ENCODE measurements around the gene COX6B1.

Gene COX6B1

GRCh38 chr19:35637165-35637564 is 11.0 kb upstream of the COX6B1 start:
- no peaks in the 10 kb centered on the region for H3K27me3 ChIP-seq (ENCODE audit: insufficient read depth, poor library complexity, severe bottlenecking)
- no peak overlapping the region for H3K27ac ChIP-seq (replicated peaks)
- no peak overlapping the region for H3K4me3 ChIP-seq (replicated peaks; ENCODE audit: insufficient read depth, low read length)
- TF ChIP-seq, protein P1, sequence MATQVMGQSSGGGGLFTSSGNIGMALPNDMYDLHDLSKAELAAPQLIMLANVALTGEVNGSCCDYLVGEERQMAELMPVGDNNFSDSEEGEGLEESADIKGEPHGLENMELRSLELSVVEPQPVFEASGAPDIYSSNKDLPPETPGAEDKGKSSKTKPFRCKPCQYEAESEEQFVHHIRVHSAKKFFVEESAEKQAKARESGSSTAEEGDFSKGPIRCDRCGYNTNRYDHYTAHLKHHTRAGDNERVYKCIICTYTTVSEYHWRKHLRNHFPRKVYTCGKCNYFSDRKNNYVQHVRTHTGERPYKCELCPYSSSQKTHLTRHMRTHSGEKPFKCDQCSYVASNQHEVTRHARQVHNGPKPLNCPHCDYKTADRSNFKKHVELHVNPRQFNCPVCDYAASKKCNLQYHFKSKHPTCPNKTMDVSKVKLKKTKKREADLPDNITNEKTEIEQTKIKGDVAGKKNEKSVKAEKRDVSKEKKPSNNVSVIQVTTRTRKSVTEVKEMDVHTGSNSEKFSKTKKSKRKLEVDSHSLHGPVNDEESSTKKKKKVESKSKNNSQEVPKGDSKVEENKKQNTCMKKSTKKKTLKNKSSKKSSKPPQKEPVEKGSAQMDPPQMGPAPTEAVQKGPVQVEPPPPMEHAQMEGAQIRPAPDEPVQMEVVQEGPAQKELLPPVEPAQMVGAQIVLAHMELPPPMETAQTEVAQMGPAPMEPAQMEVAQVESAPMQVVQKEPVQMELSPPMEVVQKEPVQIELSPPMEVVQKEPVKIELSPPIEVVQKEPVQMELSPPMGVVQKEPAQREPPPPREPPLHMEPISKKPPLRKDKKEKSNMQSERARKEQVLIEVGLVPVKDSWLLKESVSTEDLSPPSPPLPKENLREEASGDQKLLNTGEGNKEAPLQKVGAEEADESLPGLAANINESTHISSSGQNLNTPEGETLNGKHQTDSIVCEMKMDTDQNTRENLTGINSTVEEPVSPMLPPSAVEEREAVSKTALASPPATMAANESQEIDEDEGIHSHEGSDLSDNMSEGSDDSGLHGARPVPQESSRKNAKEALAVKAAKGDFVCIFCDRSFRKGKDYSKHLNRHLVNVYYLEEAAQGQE (IDR thresholded peaks at IDR 0.05; ENCODE audit: insufficient replicate concordance, low read depth), result no peak
- TF ChIP-seq POLR2AphosphoS5 (IDR thresholded peaks at IDR 0.05; ENCODE audit: low read depth) (no peak), SPI1 (IDR thresholded peaks at IDR 0.05; ENCODE audit: borderline replicate concordance, low read depth) (no peak), GABPA (IDR thresholded peaks at IDR 0.05; ENCODE audit: low read depth) (no peak)
- TF ChIP-seq, protein P2, sequence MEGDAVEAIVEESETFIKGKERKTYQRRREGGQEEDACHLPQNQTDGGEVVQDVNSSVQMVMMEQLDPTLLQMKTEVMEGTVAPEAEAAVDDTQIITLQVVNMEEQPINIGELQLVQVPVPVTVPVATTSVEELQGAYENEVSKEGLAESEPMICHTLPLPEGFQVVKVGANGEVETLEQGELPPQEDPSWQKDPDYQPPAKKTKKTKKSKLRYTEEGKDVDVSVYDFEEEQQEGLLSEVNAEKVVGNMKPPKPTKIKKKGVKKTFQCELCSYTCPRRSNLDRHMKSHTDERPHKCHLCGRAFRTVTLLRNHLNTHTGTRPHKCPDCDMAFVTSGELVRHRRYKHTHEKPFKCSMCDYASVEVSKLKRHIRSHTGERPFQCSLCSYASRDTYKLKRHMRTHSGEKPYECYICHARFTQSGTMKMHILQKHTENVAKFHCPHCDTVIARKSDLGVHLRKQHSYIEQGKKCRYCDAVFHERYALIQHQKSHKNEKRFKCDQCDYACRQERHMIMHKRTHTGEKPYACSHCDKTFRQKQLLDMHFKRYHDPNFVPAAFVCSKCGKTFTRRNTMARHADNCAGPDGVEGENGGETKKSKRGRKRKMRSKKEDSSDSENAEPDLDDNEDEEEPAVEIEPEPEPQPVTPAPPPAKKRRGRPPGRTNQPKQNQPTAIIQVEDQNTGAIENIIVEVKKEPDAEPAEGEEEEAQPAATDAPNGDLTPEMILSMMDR (IDR thresholded peaks at IDR 0.05; ENCODE audit: insufficient read depth, low read length), result no peak
- DNase-seq (ENCODE audit: low read depth in 1 of 2, low spot score in 1 of 2), result no peak

DNA sequence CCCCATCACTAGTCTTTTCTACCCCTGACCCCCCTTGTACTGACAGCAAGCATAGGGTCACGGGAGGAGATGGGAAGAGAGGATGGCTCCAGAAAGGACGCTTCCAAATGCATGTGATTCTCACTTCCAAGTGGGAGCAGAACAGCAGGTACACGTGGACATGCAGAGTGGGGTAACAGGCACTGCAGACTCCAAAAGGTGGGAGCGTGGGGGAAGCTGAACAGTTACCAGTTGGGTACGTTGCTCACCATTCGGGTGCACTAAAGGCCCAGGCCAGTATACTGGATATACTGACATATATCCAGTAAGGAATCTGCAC is 8.8 kb upstream of the COX6B1 start:
- H3K27ac ChIP-seq (replicated peaks), result no peak overlapping the region
- no peaks in the 10 kb centered on the region for H3K27me3 ChIP-seq (ENCODE audit: insufficient read depth, poor library complexity, severe bottlenecking)
- TF ChIP-seq SPI1 (IDR thresholded peaks at IDR 0.05; ENCODE audit: borderline replicate concordance, low read depth) (no peak), GABPA (IDR thresholded peaks at IDR 0.05; ENCODE audit: low read depth) (no peak), POLR2AphosphoS5 (IDR thresholded peaks at IDR 0.05; ENCODE audit: low read depth) (no peak)
- TF ChIP-seq, protein P2 (IDR thresholded peaks at IDR 0.05; ENCODE audit: insufficient read depth, low read length), result no peak
- TF ChIP-seq, protein P1 (IDR thresholded peaks at IDR 0.05; ENCODE audit: insufficient replicate concordance, low read depth), result no peak
- H3K4me3 ChIP-seq (replicated peaks; ENCODE audit: insufficient read depth, low read length), result no peak overlapping the region
- DNase-seq (ENCODE audit: low read depth in 1 of 2, low spot score in 1 of 2), result no peak

DNA sequence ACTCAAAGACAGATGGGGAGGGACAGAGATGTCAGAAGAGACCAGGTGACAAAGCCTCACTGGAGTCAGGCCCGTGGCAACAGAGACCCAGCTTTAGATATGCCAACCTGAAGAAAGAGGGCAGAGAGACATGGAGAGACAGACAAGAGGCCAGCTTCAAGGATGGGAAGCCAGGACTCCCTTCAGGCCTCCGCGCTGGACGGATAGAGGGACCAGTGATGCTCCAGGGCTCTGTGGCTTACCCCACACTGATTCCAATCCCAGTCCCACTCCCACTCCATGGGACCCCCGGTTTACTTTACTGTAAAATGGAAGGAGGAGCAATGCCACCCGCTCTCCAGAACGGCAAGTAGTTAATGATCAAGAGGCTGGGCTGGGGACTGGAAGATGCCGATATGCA is 8.3 kb upstream of the COX6B1 start:
- Histone ChIP-seq H3K27me3 (ENCODE audit: insufficient read depth, poor library complexity, severe bottlenecking) (no peaks in the 10 kb centered on the region), H3K27ac (replicated peaks) (no peak overlapping the region), H3K4me3 (replicated peaks; ENCODE audit: insufficient read depth, low read length) (no peak overlapping the region)
- TF ChIP-seq POLR2AphosphoS5 (IDR thresholded peaks at IDR 0.05; ENCODE audit: low read depth) (no peak), GABPA (IDR thresholded peaks at IDR 0.05; ENCODE audit: low read depth) (no peak), SPI1 (IDR thresholded peaks at IDR 0.05; ENCODE audit: borderline replicate concordance, low read depth) (no peak)
- TF ChIP-seq, protein P1 (IDR thresholded peaks at IDR 0.05; ENCODE audit: insufficient replicate concordance, low read depth), result no peak
- TF ChIP-seq, protein P2 (IDR thresholded peaks at IDR 0.05; ENCODE audit: insufficient read depth, low read length), result no peak
- DNase-seq (ENCODE audit: low read depth in 1 of 2, low spot score in 1 of 2), result no peak
